ENCODE measurements around the gene TUBGCP2. TPM values are rescaled to one million over a fixed set of nuclear protein-coding genes. Genes with fewer than 3 reads are reported as not detected.

TUBGCP2 gene
- total and polyA plus RNA-seq, 12 donors: 31.5 to 77.6 (median 37.3) TPM

DNA sequence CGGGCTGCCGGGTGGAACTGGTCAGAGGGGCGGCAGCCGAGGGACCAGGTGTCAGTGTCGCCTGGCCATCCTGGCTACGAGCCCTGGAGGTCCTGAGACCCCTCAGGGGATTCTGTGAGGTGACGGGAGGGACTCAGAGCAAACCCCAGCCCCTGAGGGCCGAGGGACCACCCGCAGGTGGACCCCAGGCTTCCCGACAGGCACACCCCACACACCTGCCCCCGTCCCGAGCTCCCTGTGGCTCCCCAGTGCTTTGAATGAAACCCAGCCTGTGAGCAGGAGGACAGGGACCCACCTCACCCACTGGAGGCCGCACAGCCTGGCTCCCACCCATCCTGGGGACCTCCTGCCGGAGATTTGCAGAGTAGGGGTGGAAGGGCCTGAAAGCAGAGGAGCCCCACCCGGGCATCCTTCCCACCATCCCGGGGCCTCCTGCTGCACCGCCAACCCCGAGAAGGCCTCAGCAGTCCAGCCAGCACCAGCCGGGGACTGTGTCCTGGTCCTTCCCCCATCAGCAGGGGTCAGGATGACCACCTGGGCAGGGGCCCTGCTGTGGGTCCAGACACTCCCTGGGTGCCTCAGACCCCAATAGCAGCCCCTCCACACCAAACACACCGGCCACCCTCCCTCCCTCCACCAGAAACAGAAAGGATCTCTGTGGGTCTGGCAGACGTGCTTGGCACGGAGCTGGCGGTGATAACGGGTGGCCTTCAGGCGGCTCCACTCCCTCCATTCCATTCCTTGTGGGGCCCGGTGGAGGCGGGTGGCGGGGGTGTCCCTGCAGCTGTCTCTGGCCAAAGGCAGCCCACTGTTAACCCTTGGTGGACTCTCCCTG lies 57.1 kb downstream of the TUBGCP2 start:
- intact Hi-C loops (cut with DNase I): no loop called here
- peak in 7 of 8 donors; percentile 30 to 57 (median 46) for ATAC-seq
- DNase-seq: no peak
- Histone ChIP-seq H3K27me3 (peaks cover 8 to 59% (median 32%) of the 10 kb centered on the region in 7 donors), H3K27ac (no peak overlapping the region), H3K9me3 (no peaks in the 10 kb centered on the region), H3K4me1 (peaks cover 0 to 8% (median 0%) of the 10 kb centered on the region in 9 donors), H3K36me3 (no peaks in the 10 kb centered on the region), H3K4me3 (no peak overlapping the region)
- WGBS, 2 donors: 49 to 52% methylated on average over 28 of the region's 28 CpGs
- TF ChIP-seq, protein P1, sequence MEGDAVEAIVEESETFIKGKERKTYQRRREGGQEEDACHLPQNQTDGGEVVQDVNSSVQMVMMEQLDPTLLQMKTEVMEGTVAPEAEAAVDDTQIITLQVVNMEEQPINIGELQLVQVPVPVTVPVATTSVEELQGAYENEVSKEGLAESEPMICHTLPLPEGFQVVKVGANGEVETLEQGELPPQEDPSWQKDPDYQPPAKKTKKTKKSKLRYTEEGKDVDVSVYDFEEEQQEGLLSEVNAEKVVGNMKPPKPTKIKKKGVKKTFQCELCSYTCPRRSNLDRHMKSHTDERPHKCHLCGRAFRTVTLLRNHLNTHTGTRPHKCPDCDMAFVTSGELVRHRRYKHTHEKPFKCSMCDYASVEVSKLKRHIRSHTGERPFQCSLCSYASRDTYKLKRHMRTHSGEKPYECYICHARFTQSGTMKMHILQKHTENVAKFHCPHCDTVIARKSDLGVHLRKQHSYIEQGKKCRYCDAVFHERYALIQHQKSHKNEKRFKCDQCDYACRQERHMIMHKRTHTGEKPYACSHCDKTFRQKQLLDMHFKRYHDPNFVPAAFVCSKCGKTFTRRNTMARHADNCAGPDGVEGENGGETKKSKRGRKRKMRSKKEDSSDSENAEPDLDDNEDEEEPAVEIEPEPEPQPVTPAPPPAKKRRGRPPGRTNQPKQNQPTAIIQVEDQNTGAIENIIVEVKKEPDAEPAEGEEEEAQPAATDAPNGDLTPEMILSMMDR (IDR thresholded peaks at IDR 0.05): no peak

DNA sequence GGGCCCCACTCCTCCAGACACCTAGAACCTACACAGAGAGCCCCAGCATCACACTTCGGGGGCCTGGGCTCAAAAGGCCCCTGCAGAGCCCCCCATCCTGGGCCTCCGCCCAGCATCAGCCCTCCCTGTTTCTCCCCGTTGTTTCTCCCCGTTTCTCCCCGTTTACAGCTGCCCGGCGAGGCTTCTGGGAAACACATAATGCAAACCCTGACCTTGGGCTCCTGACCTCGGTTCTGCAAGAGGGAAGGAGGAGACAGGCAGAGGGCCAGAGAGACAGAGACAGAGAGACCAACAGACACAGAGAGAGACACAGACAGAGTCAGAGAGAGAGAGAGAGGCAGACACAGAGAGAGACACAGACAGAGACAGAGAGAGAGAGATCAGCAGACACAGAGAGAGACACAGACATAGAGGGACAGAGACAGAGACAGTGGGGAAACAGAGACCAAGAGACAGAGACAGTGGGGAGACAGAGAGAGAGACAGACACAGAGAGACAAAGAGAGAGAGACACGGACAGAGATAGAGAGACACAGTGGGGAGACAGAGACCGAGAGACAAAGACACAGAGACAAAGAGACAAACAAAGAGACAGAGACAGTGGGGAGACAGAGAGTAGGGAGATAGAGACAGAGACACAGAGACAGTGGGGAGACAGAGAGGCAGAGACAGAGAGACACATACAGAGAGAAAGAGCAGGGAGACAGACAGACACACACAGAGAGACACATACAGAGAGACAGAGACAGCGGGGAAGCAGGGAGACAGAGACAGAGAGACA lies 58.5 kb downstream of the TUBGCP2 start:
- intact Hi-C loops (cut with DNase I): no loop called here
- ATAC-seq (no peak), DNase-seq (no peak)
- Histone ChIP-seq H3K36me3 (no peaks in the 10 kb centered on the region), H3K9me3 (no peaks in the 10 kb centered on the region), H3K27ac (no peak overlapping the region), H3K4me3 (no peak overlapping the region), H3K27me3 (peaks cover 8 to 73% (median 46%) of the 10 kb centered on the region in 7 donors), H3K4me1 (peaks cover 0 to 11% (median 0%) of the 10 kb centered on the region in 9 donors)
- TF ChIP-seq, protein P1 (IDR thresholded peaks at IDR 0.05): no peak
- WGBS, 2 donors: 55 to 62% methylated on average over 11 of the region's 11 CpGs

DNA sequence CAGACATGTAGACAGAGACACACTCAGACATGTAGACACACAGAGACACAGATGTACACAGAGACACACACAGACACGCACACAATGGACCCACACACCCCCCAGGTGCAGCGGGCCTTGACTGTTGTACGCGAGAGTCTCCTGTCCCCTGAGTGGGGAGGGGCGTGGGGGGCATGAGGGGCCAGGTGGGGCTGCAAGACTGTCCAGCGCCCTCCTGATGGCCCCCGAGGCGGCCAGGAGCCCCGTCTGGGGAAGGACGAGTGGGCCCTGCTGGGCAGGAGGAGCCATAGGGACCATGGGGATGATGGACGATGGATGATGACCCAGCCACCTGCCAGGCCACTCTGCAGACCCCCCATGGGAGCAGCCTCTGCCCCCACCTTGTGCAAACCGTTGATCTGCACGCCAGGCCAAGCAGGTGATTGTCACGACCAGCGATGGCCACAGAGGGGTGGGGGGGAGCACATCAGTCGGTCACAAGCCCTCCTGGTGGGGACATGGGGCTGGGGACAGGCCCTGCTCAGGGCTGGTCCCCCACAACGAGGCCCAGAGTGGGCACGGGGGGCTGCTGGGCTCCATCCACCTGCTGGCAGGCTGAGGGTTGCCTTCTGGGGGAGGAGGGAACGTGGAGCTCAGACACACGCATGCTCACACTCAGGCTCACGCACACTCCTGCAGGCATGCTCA lies 59.4 kb downstream of the TUBGCP2 start:
- H3K27ac ChIP-seq: no peak overlapping the region
- H3K36me3 ChIP-seq: no peaks in the 10 kb centered on the region
- H3K27me3 ChIP-seq: peaks cover 8 to 78% (median 54%) of the 10 kb centered on the region in 7 donors
- TF ChIP-seq, protein P1 (IDR thresholded peaks at IDR 0.05): no peak
- 75 to 79% methylated on average over 21 of the region's 21 CpGs for WGBS, 2 donors
- peaks cover 0 to 11% (median 0%) of the 10 kb centered on the region in 9 donors for H3K4me1 ChIP-seq
- intact Hi-C loops (cut with DNase I): no loop called here
- DNase-seq: no peak
- ATAC-seq: no peak
- H3K4me3 ChIP-seq: no peak overlapping the region
- H3K9me3 ChIP-seq: no peaks in the 10 kb centered on the region

DNA sequence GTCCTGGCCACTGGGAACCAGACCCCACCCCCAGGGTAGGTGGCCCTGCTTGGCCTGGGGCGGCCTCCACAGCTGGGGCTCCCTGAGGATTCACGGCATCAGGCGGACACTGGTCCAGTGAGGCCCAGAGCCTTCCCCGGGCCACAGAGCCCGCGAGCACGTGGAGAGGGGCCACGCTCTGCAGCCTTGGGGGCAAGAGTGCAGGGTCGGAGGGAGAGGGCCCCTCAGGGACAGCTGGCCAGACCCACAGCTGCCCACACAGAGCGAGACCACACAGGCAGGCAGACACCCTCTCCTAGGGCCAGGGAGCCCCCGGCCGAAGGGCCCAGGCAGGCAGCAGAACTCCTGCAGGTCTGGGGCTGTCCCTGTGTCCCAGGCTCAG lies 60.3 kb downstream of the TUBGCP2 start:
- Histone ChIP-seq H3K27me3 (peaks cover 8 to 84% (median 63%) of the 10 kb centered on the region in 7 donors), H3K27ac (no peak overlapping the region), H3K9me3 (no peaks in the 10 kb centered on the region), H3K4me1 (peaks cover 0 to 7% (median 0%) of the 10 kb centered on the region in 9 donors), H3K36me3 (no peaks in the 10 kb centered on the region), H3K4me3 (no peak overlapping the region)
- no peak for DNase-seq
- no peak for ATAC-seq
- intact Hi-C loops (cut with DNase I): no loop called here
- WGBS, 2 donors: 79 to 83% methylated on average over 12 of the region's 12 CpGs
- TF ChIP-seq, protein P1 (IDR thresholded peaks at IDR 0.05): no peak
